Loucy (cell line): Measurements from ENCODE around the gene MFAP3L.

ENCODE experiments used
- H2AFZ ChIP-seq: fragments of 200-600 bp; sonication (generic); 2 replicates; pipeline ENCODE4 v1.6.0; 2016; ENCODE audit warnings: antibody characterized with exemption, mild to moderate bottlenecking, low read length, moderate library complexity
- H3F3A ChIP-seq: fragments of 200-600 bp; 2 replicates; pipeline ENCODE4 v1.6.0; 2016; ENCODE audit warnings: antibody characterized with exemption, low read depth, mild to moderate bottlenecking
- H3K27me3 ChIP-seq: fragments of 200-600 bp; sonication (generic); 2 replicates; pipeline ENCODE4 v1.6.1; 2014; ENCODE audit warnings: low read length, mild to moderate bottlenecking; ENCODE audit not compliant: insufficient read depth, poor library complexity, severe bottlenecking
- H3K36me3 ChIP-seq: fragments of 200-600 bp; sonication (generic); 2 replicates; pipeline ENCODE4 v1.6.1; 2016; ENCODE audit warnings: low read length; ENCODE audit not compliant: insufficient read depth
- H3K4me1 ChIP-seq: fragments of 200-600 bp; sonication (generic); 2 replicates; pipeline ENCODE4 v1.5.1; 2014; ENCODE audit warnings: low read length, mild to moderate bottlenecking; ENCODE audit not compliant: insufficient read depth, poor library complexity, severe bottlenecking
- H3K4me2 ChIP-seq: fragments of 200-600 bp; sonication (generic); 2 replicates; pipeline ENCODE4 v1.6.0; 2014; ENCODE audit warnings: antibody characterized with exemption, low read length, low read depth, mild to moderate bottlenecking; ENCODE audit not compliant: poor library complexity, severe bottlenecking
- H3K4me3 ChIP-seq: fragments of 200-600 bp; sonication (generic); 2 replicates; pipeline ENCODE4 v1.5.1; 2014; ENCODE audit warnings: low read length, mild to moderate bottlenecking, mixed read lengths; ENCODE audit not compliant: poor library complexity, severe bottlenecking
- H3K79me2 ChIP-seq: fragments of 200-600 bp; sonication (generic); 2 replicates; pipeline ENCODE4 v1.6.1; 2014; ENCODE audit warnings: low read length; ENCODE audit not compliant: insufficient read depth
- H3K9ac ChIP-seq: fragments of 200-600 bp; sonication (generic); 2 replicates; pipeline ENCODE4 v1.6.0; 2014; ENCODE audit warnings: mild to moderate bottlenecking, low read depth, low read length, moderate library complexity; ENCODE audit not compliant: poor library complexity, severe bottlenecking
- H3K9me2 ChIP-seq: fragments of 200-600 bp; sonication (generic); replicated peaks from 2 replicates; pipeline ENCODE4 v1.6.1; 2016; ENCODE audit warnings: low read depth, low read length, mixed read lengths
- H3K9me3 ChIP-seq: fragments of 200-600 bp; sonication (generic); 2 replicates; pipeline ENCODE4 v1.6.1; 2014; ENCODE audit warnings: mild to moderate bottlenecking, antibody characterized with exemption, low read length, low read depth; ENCODE audit not compliant: insufficient read depth
- H4K20me1 ChIP-seq: fragments of 200-600 bp; sonication (generic); 2 replicates; pipeline ENCODE4 v1.6.0; 2014; ENCODE audit warnings: antibody characterized with exemption, low read length, mild to moderate bottlenecking; ENCODE audit not compliant: insufficient read depth, poor library complexity, severe bottlenecking
- EZH2phosphoT487 ChIP-seq: fragments of 200-600 bp; IDR thresholded peaks from 2 replicates; pipeline ENCODE4 v1.6.1; 2018; ENCODE audit warnings: antibody characterized with exemption, mild to moderate bottlenecking, moderate library complexity, borderline replicate concordance
- TF ChIP-seq, protein P1 (sequence below): fragments of 200-600 bp; sonication (generic); conservative IDR thresholded peaks from 2 replicates; pipeline ENCODE4 v1.5.1; 2014; ENCODE audit warnings: mild to moderate bottlenecking, antibody characterized with exemption, low read length

Gene MFAP3L

DNA sequence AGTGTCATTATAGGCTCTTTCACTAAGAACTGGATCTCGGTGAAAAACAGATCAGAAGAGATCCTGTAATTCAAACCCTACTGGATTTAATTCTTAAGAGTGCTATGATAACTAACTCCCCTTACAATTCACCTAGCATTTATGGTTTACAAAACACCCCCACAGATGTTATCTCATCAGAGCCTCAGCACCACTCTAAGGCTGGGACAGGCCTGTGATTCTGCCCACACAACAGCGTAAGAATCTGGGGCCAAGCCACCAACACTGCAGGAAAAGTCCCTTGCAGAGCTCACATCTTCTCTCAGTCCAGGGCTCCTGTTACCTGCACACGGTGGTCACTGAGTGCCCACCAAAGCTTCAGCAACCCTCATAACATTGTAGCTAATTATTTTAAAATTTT, 8.9 kb downstream of the MFAP3L start:
- H3K4me2 ChIP-seq = no peak overlapping the region
- H2AFZ ChIP-seq = no peak overlapping the region
- no peaks in the 10 kb centered on the region for H3K36me3 ChIP-seq
- H3K4me3 ChIP-seq = no peak overlapping the region
- H3K9me2 ChIP-seq = no peaks in the 10 kb centered on the region
- H3K9ac ChIP-seq = no peak overlapping the region
- H4K20me1 ChIP-seq = no peaks in the 10 kb centered on the region
- no peaks in the 10 kb centered on the region for H3K79me2 ChIP-seq
- no peaks in the 10 kb centered on the region for H3K27me3 ChIP-seq
- no peak for TF ChIP-seq EZH2phosphoT487
- TF ChIP-seq, protein P1, sequence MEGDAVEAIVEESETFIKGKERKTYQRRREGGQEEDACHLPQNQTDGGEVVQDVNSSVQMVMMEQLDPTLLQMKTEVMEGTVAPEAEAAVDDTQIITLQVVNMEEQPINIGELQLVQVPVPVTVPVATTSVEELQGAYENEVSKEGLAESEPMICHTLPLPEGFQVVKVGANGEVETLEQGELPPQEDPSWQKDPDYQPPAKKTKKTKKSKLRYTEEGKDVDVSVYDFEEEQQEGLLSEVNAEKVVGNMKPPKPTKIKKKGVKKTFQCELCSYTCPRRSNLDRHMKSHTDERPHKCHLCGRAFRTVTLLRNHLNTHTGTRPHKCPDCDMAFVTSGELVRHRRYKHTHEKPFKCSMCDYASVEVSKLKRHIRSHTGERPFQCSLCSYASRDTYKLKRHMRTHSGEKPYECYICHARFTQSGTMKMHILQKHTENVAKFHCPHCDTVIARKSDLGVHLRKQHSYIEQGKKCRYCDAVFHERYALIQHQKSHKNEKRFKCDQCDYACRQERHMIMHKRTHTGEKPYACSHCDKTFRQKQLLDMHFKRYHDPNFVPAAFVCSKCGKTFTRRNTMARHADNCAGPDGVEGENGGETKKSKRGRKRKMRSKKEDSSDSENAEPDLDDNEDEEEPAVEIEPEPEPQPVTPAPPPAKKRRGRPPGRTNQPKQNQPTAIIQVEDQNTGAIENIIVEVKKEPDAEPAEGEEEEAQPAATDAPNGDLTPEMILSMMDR = no peak
- H3K9me3 ChIP-seq = no peaks in the 10 kb centered on the region
- H3F3A ChIP-seq = no peaks in the 10 kb centered on the region
- H3K4me1 ChIP-seq = no peaks in the 10 kb centered on the region

DNA sequence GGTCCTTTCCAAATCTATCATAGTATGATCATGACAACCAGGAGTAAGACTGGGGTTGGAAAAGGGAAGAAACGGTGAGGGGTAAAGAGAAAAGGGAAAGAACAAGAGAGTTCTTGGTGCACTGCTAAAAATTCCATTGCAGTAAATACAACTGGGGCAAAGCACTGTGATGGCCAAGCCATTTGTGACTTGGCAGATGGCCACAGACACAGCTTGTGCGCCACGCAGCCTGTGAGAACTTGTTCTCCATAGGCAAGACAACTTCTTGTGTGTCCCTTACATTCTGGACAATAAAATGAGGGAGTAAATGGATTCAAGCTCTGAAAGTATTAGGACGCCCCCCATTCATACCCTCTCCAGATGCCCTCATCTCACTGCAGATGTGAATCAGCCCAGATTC, 10.9 kb downstream of the MFAP3L start:
- Histone ChIP-seq H3K4me3 (no peak overlapping the region), H3K9me2 (no peaks in the 10 kb centered on the region), H3K79me2 (no peaks in the 10 kb centered on the region), H3K36me3 (no peaks in the 10 kb centered on the region), H2AFZ (no peak overlapping the region), H3K9ac (no peak overlapping the region), H3K4me1 (no peaks in the 10 kb centered on the region), H4K20me1 (no peaks in the 10 kb centered on the region), H3K9me3 (no peaks in the 10 kb centered on the region), H3F3A (no peaks in the 10 kb centered on the region), H3K27me3 (no peaks in the 10 kb centered on the region), H3K4me2 (no peak overlapping the region)
- no peak for TF ChIP-seq EZH2phosphoT487
- TF ChIP-seq, protein P1 = no peak

DNA sequence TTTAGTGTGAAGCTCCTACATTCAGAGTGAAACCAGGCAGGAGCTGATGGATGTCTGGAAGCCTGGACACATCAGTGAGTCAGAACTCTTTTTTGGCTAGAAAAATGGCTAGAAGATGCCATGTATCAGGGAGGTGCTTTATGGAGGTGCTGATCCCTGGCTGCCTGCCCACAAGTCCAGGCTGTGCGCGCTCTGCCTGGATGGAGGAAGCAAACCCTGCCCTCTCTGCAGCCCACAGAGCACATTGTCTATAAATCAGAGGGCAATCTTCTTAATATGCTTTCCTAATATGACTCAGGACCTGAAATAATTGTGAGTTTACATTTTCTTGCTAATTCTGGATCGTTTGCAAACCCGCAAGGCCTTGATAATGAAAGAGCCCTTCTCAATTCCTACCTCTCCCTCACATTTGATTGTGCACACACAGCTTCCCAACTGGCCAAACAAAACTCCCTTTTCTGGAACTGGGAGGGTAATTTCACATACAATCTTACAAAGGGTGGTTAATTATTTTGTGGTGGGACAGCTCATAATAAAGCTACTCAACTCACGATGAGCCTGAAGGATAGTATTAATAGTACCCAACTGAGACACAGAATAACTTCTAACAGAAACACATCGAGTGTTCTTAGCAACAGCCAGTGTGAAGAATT, 11.7 kb downstream of the MFAP3L start:
- H3K9me2 ChIP-seq = no peaks in the 10 kb centered on the region
- no peaks in the 10 kb centered on the region for H3K9me3 ChIP-seq
- H3K79me2 ChIP-seq = no peaks in the 10 kb centered on the region
- H3F3A ChIP-seq = no peaks in the 10 kb centered on the region
- no peak overlapping the region for H3K9ac ChIP-seq
- no peak overlapping the region for H3K4me3 ChIP-seq
- no peaks in the 10 kb centered on the region for H4K20me1 ChIP-seq
- no peak overlapping the region for H3K4me2 ChIP-seq
- H3K4me1 ChIP-seq = no peaks in the 10 kb centered on the region
- H3K27me3 ChIP-seq = no peaks in the 10 kb centered on the region
- H2AFZ ChIP-seq = no peak overlapping the region
- TF ChIP-seq, protein P1 = no peak
- TF ChIP-seq EZH2phosphoT487 = no peak
- H3K36me3 ChIP-seq = no peaks in the 10 kb centered on the region
